ENCODE results near the gene ALDH1A1.

GRCh38 chr9:72871685-72872084 is 81.2 kb downstream of the ALDH1A1 start:
- TF ChIP-seq POLR2A (IDR thresholded peaks at IDR 0.05): no peak
- peak in 4 of 6 experiments; percentile 21 to 72 (median 68) for TF ChIP-seq CTCF (IDR thresholded peaks at IDR 0.05)

All from Peyer's patch (tissue), 4 donors.